Amniotic stem cell (primary cell): ENCODE results near the gene MMP11.

ENCODE experiments used
- DNase-seq: peaks from one replicate; lab custom pipeline; 2025; lab: John Stamatoyannopoulos, UW

Gene MMP11

GRCh38 chr22:23781065-23781464 lies 8.4 kb downstream of the MMP11 start:
- DNase-seq: no peak

- no peak for DNase-seq
Measured at GRCh38 chr22:23781511-23782183, 9.0 kb downstream of the MMP11 start.

- DNase-seq: no peak
Measured at GRCh38 chr22:23782252-23782651, 9.6 kb downstream of the MMP11 start.

- DNase-seq: no peak
Measured at GRCh38 chr22:23782703-23783102, 10.1 kb downstream of the MMP11 start.

GRCh38 chr22:23783265-23784150 lies 10.9 kb downstream of the MMP11 start:
- no peak for DNase-seq

GRCh38 chr22:23784215-23784732 lies 11.6 kb downstream of the MMP11 start:
- DNase-seq: no peak

GRCh38 chr22:23786261-23786710 lies 13.6 kb downstream of the MMP11 start:
- no peak for DNase-seq

GRCh38 chr22:23786752-23787599 lies 14.3 kb downstream of the MMP11 start, which contains the start of gene SMARCB1:
Gene SMARCB1 (plus strand): TSS chr22:23786966. CDS start chr22:23787170, 204 bp downstream.
- peak; percentile 71 for DNase-seq

GRCh38 chr22:23787600-23787896 lies 14.9 kb downstream of the MMP11 start:
- DNase-seq: no peak

- no peak for DNase-seq
Measured at GRCh38 chr22:23787910-23788309, 15.3 kb downstream of the MMP11 start.

GRCh38 chr22:23789121-23789520 lies 16.5 kb downstream of the MMP11 start:
- no peak for DNase-seq

GRCh38 chr22:23789638-23790037 lies 17.0 kb downstream of the MMP11 start:
- no peak for DNase-seq

- DNase-seq: no peak
Measured at GRCh38 chr22:23790819-23791737, 18.4 kb downstream of the MMP11 start.

- no peak for DNase-seq
Measured at GRCh38 chr22:23791738-23792645, 19.3 kb downstream of the MMP11 start.

GRCh38 chr22:23793326-23793725 lies 20.7 kb downstream of the MMP11 start:
- no peak for DNase-seq

- no peak for DNase-seq
Measured at GRCh38 chr22:23796461-23796860, 23.8 kb downstream of the MMP11 start.

GRCh38 chr22:23800297-23801237 lies 27.9 kb downstream of the MMP11 start:
- DNase-seq: no peak

GRCh38 chr22:23801238-23801821 lies 28.7 kb downstream of the MMP11 start:
- no peak for DNase-seq
